ENCODE data around the gene DLGAP4.
A peak's percentile ranks its signal among the peaks of the same experiment; 100 is the strongest.
"Not testable (repeated sequence)": the region's sequence is repeated elsewhere in the genome, so short reads cannot be mapped to it uniquely, and the experiment has no call there.

DLGAP4 gene

GRCh38 chr20:36455972-36456625, 150.0 kb downstream of the DLGAP4 start:
- no peak for DNase-seq

- peak; percentile 85 to 86 for DNase-seq
These were observed 154.8 kb downstream of the DLGAP4 start for GRCh38 chr20:36460648-36461599.

GRCh38 chr20:36461600-36462439, 155.7 kb downstream of the DLGAP4 start:
- DNase-seq = peak; percentile 22 to 28

- no peak for DNase-seq
These were observed 156.5 kb downstream of the DLGAP4 start for GRCh38 chr20:36462440-36463211.

DNA sequence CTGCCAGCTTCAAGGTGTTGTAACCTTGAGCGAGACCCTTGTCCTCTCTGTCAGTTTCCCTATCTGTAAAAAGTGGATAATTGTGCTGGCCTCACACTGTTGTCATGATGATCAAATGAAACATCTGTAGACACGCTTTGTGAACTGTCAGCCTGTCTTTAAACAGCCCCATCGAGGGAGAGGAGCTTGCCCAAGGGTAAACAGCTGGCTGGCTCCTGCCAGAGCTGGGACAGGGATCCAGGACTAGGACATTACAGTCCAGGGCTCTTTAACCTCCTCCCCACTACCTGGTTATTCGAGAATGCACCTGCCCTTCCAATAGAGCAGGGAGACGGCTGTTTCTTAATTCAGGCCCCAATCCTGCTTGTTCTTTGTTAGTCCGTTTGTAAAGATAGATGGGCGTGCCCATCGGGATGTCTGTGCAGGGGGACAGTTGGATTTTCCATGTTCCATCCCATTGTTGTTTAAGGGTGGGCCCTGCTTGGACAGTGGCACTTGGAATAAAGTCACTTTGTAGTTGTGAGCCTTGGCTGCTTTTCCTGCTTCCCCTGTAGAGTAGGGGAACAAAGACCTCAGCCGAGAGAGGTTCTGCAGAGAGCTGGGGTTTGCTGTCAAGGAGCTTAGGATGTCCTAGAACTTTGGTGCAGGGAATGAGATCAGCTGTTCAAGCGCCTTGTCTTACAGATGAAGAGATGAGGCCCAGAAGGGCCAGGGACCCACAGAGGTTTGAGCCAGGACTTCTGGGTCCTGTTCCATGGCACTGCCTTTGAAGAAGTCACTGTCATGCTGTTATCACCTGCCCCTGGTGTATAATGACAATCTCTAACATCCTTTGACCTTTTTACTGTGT, 157.3 kb downstream of the DLGAP4 start:
- no peak for DNase-seq

GRCh38 chr20:36465109-36466080, 159.3 kb downstream of the DLGAP4 start:
- DNase-seq = peak; percentile 41 to 45

DNA sequence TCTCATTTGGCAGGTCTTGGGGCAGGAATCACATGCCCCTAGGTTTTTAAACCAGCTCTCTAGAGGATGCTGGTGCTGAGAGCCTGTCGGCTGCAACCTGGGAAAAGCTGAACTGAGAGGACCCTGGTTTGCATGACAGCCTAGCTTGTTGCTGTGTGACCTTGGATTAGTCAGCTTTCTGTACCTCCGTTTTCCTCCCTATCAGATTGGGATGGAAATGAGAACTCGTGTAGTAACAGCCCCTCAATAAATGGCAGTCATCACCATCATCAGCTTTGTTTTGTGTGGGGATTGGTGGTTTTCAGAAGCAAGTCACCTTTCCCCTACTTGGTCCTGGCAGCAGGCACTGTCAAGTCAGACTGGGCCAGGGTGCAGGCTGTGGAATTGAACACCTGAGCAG, 159.9 kb downstream of the DLGAP4 start:
- no peak for DNase-seq

GRCh38 chr20:36467076-36467999, 161.2 kb downstream of the DLGAP4 start:
- peak; percentile 39 to 40 for DNase-seq

GRCh38 chr20:36468149-36469000, 162.2 kb downstream of the DLGAP4 start:
- no peak for DNase-seq

DNA sequence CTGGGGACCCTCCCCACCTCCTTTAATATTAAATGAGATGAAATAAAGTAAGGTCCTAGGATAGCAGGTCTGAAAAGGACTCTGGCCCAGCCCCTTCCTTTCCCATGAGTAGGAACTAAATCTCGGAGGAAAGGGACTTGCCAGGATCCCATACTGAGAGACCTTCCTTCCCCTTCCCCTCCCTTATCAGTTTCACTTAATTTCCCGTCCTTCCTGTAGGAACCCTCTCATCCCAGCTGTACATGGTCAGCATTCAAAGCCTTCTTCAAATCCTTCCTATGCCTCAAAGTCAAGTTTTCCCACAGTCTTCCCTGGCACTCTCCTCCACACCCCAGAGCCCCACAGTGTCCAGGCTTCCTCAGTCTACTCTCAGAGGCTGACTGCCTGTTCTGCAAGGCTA, 163.8 kb downstream of the DLGAP4 start:
- DNase-seq = no peak

DNA sequence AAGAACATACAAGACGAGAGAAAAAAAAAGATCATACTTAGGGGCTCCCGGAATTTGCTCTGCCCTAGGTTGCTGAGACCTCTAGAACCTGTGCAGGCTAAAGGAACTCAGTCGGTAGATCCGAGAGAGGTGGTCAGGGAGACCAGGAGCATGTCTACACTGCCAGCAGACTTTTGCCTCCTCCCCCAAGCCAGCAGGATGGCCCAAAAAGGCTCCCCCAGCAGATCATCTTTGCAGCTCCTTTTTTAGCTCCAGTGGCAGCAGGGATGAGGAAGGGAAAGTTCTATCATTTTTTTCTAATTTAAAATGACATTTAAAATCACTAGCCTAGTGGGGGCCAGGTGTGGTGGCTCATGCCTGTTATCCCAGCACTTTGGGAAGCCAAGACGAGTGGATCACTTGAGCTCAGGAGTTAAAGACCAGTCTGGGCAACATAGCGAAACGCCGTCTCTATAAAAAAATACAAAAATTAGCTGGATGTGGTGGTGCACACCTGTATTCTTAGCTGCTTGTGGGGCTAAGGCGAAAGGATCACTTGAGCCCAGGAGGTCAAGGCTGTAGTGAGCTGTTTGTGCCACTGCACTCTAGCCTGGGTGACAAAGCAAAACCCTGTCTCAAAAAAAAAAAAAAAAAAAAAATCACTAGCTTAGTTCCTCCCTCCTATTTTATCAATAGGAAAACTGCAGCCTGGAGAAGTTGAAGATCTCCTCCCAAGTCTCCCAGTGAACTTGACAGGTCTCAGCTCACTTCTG, 165.9 kb downstream of the DLGAP4 start:
- DNase-seq = no peak

DNA sequence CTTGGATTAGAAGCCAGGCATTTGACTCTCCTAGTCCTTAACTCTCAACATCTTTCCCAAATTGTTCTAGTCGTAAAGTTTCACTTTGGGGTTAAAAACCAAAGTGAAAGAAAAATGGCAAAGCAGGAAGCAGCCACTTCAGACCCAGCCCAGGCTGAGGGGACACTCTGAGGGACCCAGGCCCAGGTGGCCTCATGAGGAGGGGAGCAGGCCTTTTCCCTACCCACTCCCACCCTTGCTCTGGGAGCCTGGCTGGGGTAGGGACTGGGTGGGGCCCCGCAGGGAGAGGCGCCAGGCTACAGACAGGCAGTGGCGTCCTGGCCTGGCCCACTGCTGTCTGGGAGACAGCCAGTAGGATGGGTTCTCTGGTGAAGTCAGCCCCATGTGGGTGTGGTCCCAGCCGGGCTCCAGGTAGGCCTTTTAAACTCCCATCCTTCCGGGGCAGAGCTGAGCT, 166.5 kb downstream of the DLGAP4 start:
- DNase-seq = no peak

DNA sequence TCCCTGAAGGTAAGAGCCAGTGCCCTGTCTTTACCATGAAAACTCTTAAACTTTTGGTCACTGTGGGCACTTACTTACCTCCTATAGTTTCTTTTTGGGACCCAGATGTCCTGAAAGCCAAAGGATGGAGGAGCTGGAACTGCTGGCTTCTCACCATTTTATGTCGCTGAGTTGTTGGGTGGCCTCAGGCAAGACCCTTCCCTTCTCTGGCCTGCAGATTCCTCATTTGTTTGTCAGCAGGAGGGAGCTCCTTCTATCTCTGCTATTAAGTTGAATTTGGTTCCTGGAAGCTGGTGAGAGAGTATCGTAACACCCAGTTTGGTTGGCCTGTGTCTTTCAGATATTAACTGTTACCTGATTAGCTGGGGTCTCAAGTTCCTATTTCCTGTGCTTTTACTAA, 167.0 kb downstream of the DLGAP4 start:
- no peak for DNase-seq

- DNase-seq = no peak
These were observed 168.4 kb downstream of the DLGAP4 start for GRCh38 chr20:36474563-36474962.

GRCh38 chr20:36475054-36475453, 168.9 kb downstream of the DLGAP4 start:
- DNase-seq = not testable (repeated sequence)

- no peak for DNase-seq
These were observed 171.3 kb downstream of the DLGAP4 start for GRCh38 chr20:36477475-36477874.

Measured in activated CD4-positive, alpha-beta T cell treated with anti-CD3 and anti-CD28 coated beads, Interleukin-2, amount 50 U/mL, for 4 hours (primary cell).